Stimulated activated naive CD8-positive, alpha-beta T cell treated with anti-CD3 and anti-CD28 coated beads, Interleukin-15, Interleukin-2, amounts not matched to agents 100 ng/mL and 50 ng/mL, for 24 hours (primary cell): ENCODE results near the gene ZGPAT.
"Not testable (repeated sequence)": the region's sequence is repeated elsewhere in the genome, so short reads cannot be mapped to it uniquely, and the experiment has no call there.

Source experiments
- H3K27ac Mint-ChIP-seq: one replicate; pipeline ENCODE4 v1.8.0; 2021; ENCODE audit warnings: mild to moderate bottlenecking, mixed read lengths
- H3K27me3 Mint-ChIP-seq: one replicate; pipeline ENCODE4 v1.8.0; 2021; ENCODE audit warnings: mixed read lengths
- H3K36me3 Mint-ChIP-seq: one replicate; pipeline ENCODE4 v1.8.0; 2021; ENCODE audit warnings: low read depth, mixed read lengths
- H3K4me1 Mint-ChIP-seq: one replicate; pipeline ENCODE4 v1.8.0; 2021; ENCODE audit warnings: low read depth, mixed read lengths
- H3K4me3 Mint-ChIP-seq: one replicate; pipeline ENCODE4 v1.8.0; 2021; ENCODE audit warnings: mild to moderate bottlenecking, mixed read lengths
- H3K9me3 Mint-ChIP-seq: one replicate; pipeline ENCODE4 v1.8.0; 2021; ENCODE audit warnings: mixed read lengths

The ZGPAT gene

GRCh38 chr20:63707558-63708300 is at the start of gene ZGPAT, which contains the start of gene ARFRP1:
Gene ZGPAT (plus strand): TSS chr20:63708039. CDS start chr20:63708581, 542 bp downstream.
Gene ARFRP1 (minus strand): TSS chr20:63707976. CDS start chr20:63707091, 885 bp downstream.
- H3K4me1 Mint-ChIP-seq = peaks cover 54% of the 10 kb centered on the region
- H3K27ac Mint-ChIP-seq = peak within 1 kb of the TSS; percentile 84

GRCh38 chr20:63658749-63659187 is 49.1 kb upstream of the ZGPAT start:
- peak overlapping the region; percentile 94 for H3K27ac Mint-ChIP-seq
- peak overlapping the region; percentile 98 for H3K4me3 Mint-ChIP-seq
- no peaks in the 10 kb centered on the region for H3K27me3 Mint-ChIP-seq
- peaks cover 42% of the 10 kb centered on the region for H3K4me1 Mint-ChIP-seq
- H3K36me3 Mint-ChIP-seq = peaks cover 13% of the 10 kb centered on the region
- no peaks in the 10 kb centered on the region for H3K9me3 Mint-ChIP-seq

More at GRCh38 chr20:63707558-63708300, at the start of gene ZGPAT, which contains the start of gene ARFRP1:
- Mint-ChIP-seq H3K9me3 (no peaks in the 10 kb centered on the region), H3K36me3 (peaks cover 54% of the 10 kb centered on the region), H3K27me3 (no peaks in the 10 kb centered on the region), H3K4me3 (peak within 1 kb of the TSS; percentile 91)

- Mint-ChIP-seq H3K27me3 (no peaks in the 10 kb centered on the region), H3K4me1 (peaks cover 36% of the 10 kb centered on the region), H3K9me3 (no peaks in the 10 kb centered on the region), H3K27ac (peak overlapping the region; percentile 94), H3K4me3 (peak overlapping the region; percentile 98), H3K36me3 (peaks cover 13% of the 10 kb centered on the region)
Observed at GRCh38 chr20:63659370-63659769, 48.5 kb upstream of the ZGPAT start.

GRCh38 chr20:63660174-63660573 is 47.7 kb upstream of the ZGPAT start:
- Mint-ChIP-seq H3K36me3 (peaks cover 13% of the 10 kb centered on the region), H3K4me3 (peak overlapping the region; percentile 98), H3K4me1 (peaks cover 31% of the 10 kb centered on the region)
- not testable (repeated sequence) for H3K27me3 Mint-ChIP-seq, H3K9me3 Mint-ChIP-seq, H3K27ac Mint-ChIP-seq

GRCh38 chr20:63660622-63661021 is 47.2 kb upstream of the ZGPAT start:
- Mint-ChIP-seq H3K4me1 (peaks cover 31% of the 10 kb centered on the region), H3K9me3 (no peaks in the 10 kb centered on the region), H3K27ac (no peak overlapping the region), H3K27me3 (no peaks in the 10 kb centered on the region), H3K36me3 (peaks cover 13% of the 10 kb centered on the region), H3K4me3 (no peak overlapping the region)

GRCh38 chr20:63661108-63661507 is 46.7 kb upstream of the ZGPAT start:
- Mint-ChIP-seq H3K4me1 (peaks cover 31% of the 10 kb centered on the region), H3K36me3 (peaks cover 17% of the 10 kb centered on the region), H3K9me3 (no peaks in the 10 kb centered on the region), H3K27ac (no peak overlapping the region), H3K4me3 (no peak overlapping the region), H3K27me3 (no peaks in the 10 kb centered on the region)

- no peak overlapping the region for H3K4me3 Mint-ChIP-seq
- H3K27ac Mint-ChIP-seq = no peak overlapping the region
- no peaks in the 10 kb centered on the region for H3K27me3 Mint-ChIP-seq
- peaks cover 23% of the 10 kb centered on the region for H3K36me3 Mint-ChIP-seq
- H3K4me1 Mint-ChIP-seq = peaks cover 28% of the 10 kb centered on the region
- no peaks in the 10 kb centered on the region for H3K9me3 Mint-ChIP-seq
Observed at GRCh38 chr20:63661959-63662812, 45.7 kb upstream of the ZGPAT start.

GRCh38 chr20:63662813-63663189 is 45.0 kb upstream of the ZGPAT start:
- Mint-ChIP-seq H3K27me3 (no peaks in the 10 kb centered on the region), H3K4me1 (peaks cover 21% of the 10 kb centered on the region), H3K27ac (no peak overlapping the region), H3K9me3 (no peaks in the 10 kb centered on the region), H3K36me3 (peaks cover 25% of the 10 kb centered on the region), H3K4me3 (no peak overlapping the region)

- H3K4me1 Mint-ChIP-seq = peaks cover 15% of the 10 kb centered on the region
- H3K4me3 Mint-ChIP-seq = no peak overlapping the region
- no peaks in the 10 kb centered on the region for H3K9me3 Mint-ChIP-seq
- no peaks in the 10 kb centered on the region for H3K27me3 Mint-ChIP-seq
- H3K27ac Mint-ChIP-seq = no peak overlapping the region
- H3K36me3 Mint-ChIP-seq = peaks cover 30% of the 10 kb centered on the region
Observed at GRCh38 chr20:63663332-63664066, 44.3 kb upstream of the ZGPAT start.

GRCh38 chr20:63664143-63664851 is 43.5 kb upstream of the ZGPAT start:
- Mint-ChIP-seq H3K36me3 (peaks cover 35% of the 10 kb centered on the region), H3K4me3 (no peak overlapping the region), H3K27ac (no peak overlapping the region), H3K27me3 (no peaks in the 10 kb centered on the region), H3K9me3 (no peaks in the 10 kb centered on the region), H3K4me1 (peaks cover 7% of the 10 kb centered on the region)

GRCh38 chr20:63664861-63665594 is 42.8 kb upstream of the ZGPAT start:
- H3K27me3 Mint-ChIP-seq = no peaks in the 10 kb centered on the region
- no peaks in the 10 kb centered on the region for H3K9me3 Mint-ChIP-seq
- H3K4me3 Mint-ChIP-seq = no peak overlapping the region
- no peaks in the 10 kb centered on the region for H3K4me1 Mint-ChIP-seq
- no peak overlapping the region for H3K27ac Mint-ChIP-seq
- H3K36me3 Mint-ChIP-seq = peaks cover 32% of the 10 kb centered on the region

GRCh38 chr20:63665708-63666107 is 42.1 kb upstream of the ZGPAT start:
- no peaks in the 10 kb centered on the region for H3K4me1 Mint-ChIP-seq
- H3K27ac Mint-ChIP-seq = no peak overlapping the region
- no peaks in the 10 kb centered on the region for H3K27me3 Mint-ChIP-seq
- H3K36me3 Mint-ChIP-seq = peaks cover 32% of the 10 kb centered on the region
- H3K4me3 Mint-ChIP-seq = no peak overlapping the region
- no peaks in the 10 kb centered on the region for H3K9me3 Mint-ChIP-seq

GRCh38 chr20:63667858-63668257 is 40.0 kb upstream of the ZGPAT start:
- H3K27me3 Mint-ChIP-seq = no peaks in the 10 kb centered on the region
- no peaks in the 10 kb centered on the region for H3K4me1 Mint-ChIP-seq
- no peaks in the 10 kb centered on the region for H3K9me3 Mint-ChIP-seq
- H3K27ac Mint-ChIP-seq = no peak overlapping the region
- H3K36me3 Mint-ChIP-seq = peaks cover 31% of the 10 kb centered on the region
- no peak overlapping the region for H3K4me3 Mint-ChIP-seq

- Mint-ChIP-seq H3K9me3 (no peaks in the 10 kb centered on the region), H3K4me1 (no peaks in the 10 kb centered on the region), H3K27me3 (no peaks in the 10 kb centered on the region), H3K27ac (no peak overlapping the region), H3K4me3 (no peak overlapping the region), H3K36me3 (peaks cover 31% of the 10 kb centered on the region)
Observed at GRCh38 chr20:63668351-63668750, 39.5 kb upstream of the ZGPAT start.
